Kidney tubule cell (primary cell): Measurements from ENCODE around the gene SYT14.

Source experiments
- DNase-seq: peaks from one replicate; pipeline ENCODE4 v3.0.0-alpha.2; 2018; ENCODE audit warnings: low spot score

The SYT14 gene

GRCh38 chr1:210207597-210208450 lies 269.8 kb downstream of the SYT14 start:
- DNase-seq = no peak

- DNase-seq = no peak
These were observed 275.3 kb downstream of the SYT14 start for GRCh38 chr1:210213335-210213734.

- peak; percentile 3 for DNase-seq
These were observed 276.8 kb downstream of the SYT14 start for GRCh38 chr1:210214573-210215409.

GRCh38 chr1:210217482-210217881 lies 279.5 kb downstream of the SYT14 start:
- DNase-seq = no peak

GRCh38 chr1:210218047-210218446 lies 280.0 kb downstream of the SYT14 start:
- DNase-seq = no peak
